Measurements from ENCODE around the gene TFB2M.

GRCh38 chr1:246613096-246613758 lies 47.2 kb upstream of the TFB2M start:
- TF ChIP-seq CTCF (conservative IDR thresholded peaks at IDR 0.05) (no peak), ZFX (IDR thresholded peaks at IDR 0.05) (no peak)

All from C4-2B (cell line).